Measurements from ENCODE around the gene MOSPD3. TPM values are rescaled to one million over a fixed set of nuclear protein-coding genes. Genes with fewer than 3 reads are reported as not detected.

MOSPD3 gene
- total RNA-seq, 1 experiment from 2014 or later, result 13.0 TPM

Small RNA genes within 50 kb of the gene (small RNA-seq; reads per million reads assigned to genes)
- gene SAP25, result not detected

Other genes starting within 250 kb of the MOSPD3 start
- gene PILRA, start 239.1 kb upstream of the MOSPD3 start, total RNA-seq (2014; rRNA removed; shearing (Covaris generic)), result 0.61 and 1.2 TPM in 2 replicates
- 1.0 and 1.1 TPM in 2 replicates for gene ZCWPW1, start 183.8 kb upstream of the MOSPD3 start, total RNA-seq (2014; rRNA removed; shearing (Covaris generic))
- gene MEPCE, start 182.7 kb upstream of the MOSPD3 start, total RNA-seq (2014; rRNA removed; shearing (Covaris generic)), result 69.7 and 86.6 TPM in 2 replicates
- 47.7 and 64.3 TPM in 2 replicates for gene PPP1R35, start 176.0 kb upstream of the MOSPD3 start, total RNA-seq (2014; rRNA removed; shearing (Covaris generic))
- 0.85 TPM in 1 of 2 replicates, not detected in the other for gene SPACDR, start 148.3 kb upstream of the MOSPD3 start, total RNA-seq (2014; rRNA removed; shearing (Covaris generic))
- gene TSC22D4, start 133.3 kb upstream of the MOSPD3 start, total RNA-seq (2014; rRNA removed; shearing (Covaris generic)), result 58.9 and 65.7 TPM in 2 replicates
- 0.10 and 0.20 TPM in 2 replicates for gene NYAP1, start 128.6 kb upstream of the MOSPD3 start, total RNA-seq (2014; rRNA removed; shearing (Covaris generic))
- 13.5 and 19.9 TPM in 2 replicates for gene AGFG2, start 73.3 kb upstream of the MOSPD3 start, total RNA-seq (2014; rRNA removed; shearing (Covaris generic))
- gene SAP25, start 38.6 kb upstream of the MOSPD3 start, total RNA-seq (2014; rRNA removed; shearing (Covaris generic)), result 0.43 and 1.6 TPM in 2 replicates
- gene LRCH4, start 26.4 kb upstream of the MOSPD3 start, total RNA-seq (2014; rRNA removed; shearing (Covaris generic)), result 14.3 and 19.7 TPM in 2 replicates
- gene FBXO24, start 26.2 kb upstream of the MOSPD3 start, total RNA-seq (2014; rRNA removed; shearing (Covaris generic)), result 0.37 TPM in 1 of 2 replicates, not detected in the other
- gene PCOLCE, start 10.2 kb upstream of the MOSPD3 start, total RNA-seq (2014; rRNA removed; shearing (Covaris generic)), result 0.73 and 1.5 TPM in 2 replicates
- not detected in 2 replicates for gene TFR2, start 29.0 kb downstream of the MOSPD3 start, total RNA-seq (2014; rRNA removed; shearing (Covaris generic))
- gene ACTL6B, start 43.9 kb downstream of the MOSPD3 start, total RNA-seq (2014; rRNA removed; shearing (Covaris generic)), result not detected in 2 replicates
- 92.6 and 162 TPM in 2 replicates for gene GNB2, start 61.2 kb downstream of the MOSPD3 start, total RNA-seq (2014; rRNA removed; shearing (Covaris generic))
- 11.9 and 13.8 TPM in 2 replicates for gene GIGYF1, start 81.7 kb downstream of the MOSPD3 start, total RNA-seq (2014; rRNA removed; shearing (Covaris generic))
- 167 and 168 TPM in 2 replicates for gene POP7, start 93.6 kb downstream of the MOSPD3 start, total RNA-seq (2014; rRNA removed; shearing (Covaris generic))
- gene EPO, start 107.9 kb downstream of the MOSPD3 start, total RNA-seq (2014; rRNA removed; shearing (Covaris generic)), result not detected in 2 replicates
- gene ZAN, start 121.1 kb downstream of the MOSPD3 start, total RNA-seq (2014; rRNA removed; shearing (Covaris generic)), result not detected in 2 replicates
- 37.1 and 39.4 TPM in 2 replicates for gene EPHB4, start 215.0 kb downstream of the MOSPD3 start, total RNA-seq (2014; rRNA removed; shearing (Covaris generic))
- gene SLC12A9, start 240.2 kb downstream of the MOSPD3 start, total RNA-seq (2014; rRNA removed; shearing (Covaris generic)), result 19.9 and 27.4 TPM in 2 replicates